ENCODE data around the gene ZNF730.
A peak's percentile ranks its signal among the peaks of the same experiment; 100 is the strongest.
"Not testable (repeated sequence)": the region's sequence is repeated elsewhere in the genome, so short reads cannot be mapped to it uniquely, and the experiment has no call there.

The ZNF730 gene

DNA sequence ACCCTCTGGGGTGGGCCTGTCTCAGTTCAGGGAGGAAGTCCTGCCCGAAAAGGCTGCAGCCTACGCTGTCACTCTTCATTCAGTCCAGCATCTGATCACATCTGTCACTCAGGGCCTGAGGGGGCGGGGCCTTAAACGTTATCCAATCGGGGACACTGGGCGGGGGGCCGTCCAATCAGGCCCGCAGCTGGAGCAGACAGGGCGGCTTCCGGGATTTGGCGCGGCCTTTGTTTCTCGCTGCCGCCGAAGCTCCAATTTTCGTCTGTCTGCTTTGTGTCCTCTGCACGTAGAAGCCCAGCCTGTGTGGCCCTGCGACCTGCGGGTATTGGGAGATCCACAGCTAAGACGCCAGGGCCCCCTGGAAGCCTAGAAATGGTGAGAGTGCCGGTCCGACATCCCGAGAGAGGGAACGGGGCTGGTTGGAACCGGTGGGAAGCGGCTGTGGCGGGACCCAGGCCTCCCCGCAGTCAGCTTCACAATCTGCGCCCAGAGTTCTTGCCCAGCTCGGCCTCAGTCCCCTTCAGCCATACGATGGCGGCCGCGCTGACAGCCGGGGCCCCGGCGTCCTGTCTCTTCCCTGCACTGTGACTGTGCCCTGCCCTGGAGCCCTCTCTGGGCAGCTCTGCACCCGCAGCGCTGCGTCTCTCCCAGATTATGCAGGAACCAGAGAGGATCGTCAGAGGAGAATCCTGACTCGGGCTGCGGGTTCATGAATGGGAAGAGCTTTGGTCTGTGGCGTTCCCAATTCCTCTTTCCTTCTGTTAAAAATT lies at the start of gene ZNF730:
TSS of gene ZNF730 (plus strand) at position 224 of the 770 bp plus-strand sequence. CDS start at position 373, 149 bp downstream.
- DNase-seq (ENCODE audit: low spot score), result peak; percentile 85

DNA sequence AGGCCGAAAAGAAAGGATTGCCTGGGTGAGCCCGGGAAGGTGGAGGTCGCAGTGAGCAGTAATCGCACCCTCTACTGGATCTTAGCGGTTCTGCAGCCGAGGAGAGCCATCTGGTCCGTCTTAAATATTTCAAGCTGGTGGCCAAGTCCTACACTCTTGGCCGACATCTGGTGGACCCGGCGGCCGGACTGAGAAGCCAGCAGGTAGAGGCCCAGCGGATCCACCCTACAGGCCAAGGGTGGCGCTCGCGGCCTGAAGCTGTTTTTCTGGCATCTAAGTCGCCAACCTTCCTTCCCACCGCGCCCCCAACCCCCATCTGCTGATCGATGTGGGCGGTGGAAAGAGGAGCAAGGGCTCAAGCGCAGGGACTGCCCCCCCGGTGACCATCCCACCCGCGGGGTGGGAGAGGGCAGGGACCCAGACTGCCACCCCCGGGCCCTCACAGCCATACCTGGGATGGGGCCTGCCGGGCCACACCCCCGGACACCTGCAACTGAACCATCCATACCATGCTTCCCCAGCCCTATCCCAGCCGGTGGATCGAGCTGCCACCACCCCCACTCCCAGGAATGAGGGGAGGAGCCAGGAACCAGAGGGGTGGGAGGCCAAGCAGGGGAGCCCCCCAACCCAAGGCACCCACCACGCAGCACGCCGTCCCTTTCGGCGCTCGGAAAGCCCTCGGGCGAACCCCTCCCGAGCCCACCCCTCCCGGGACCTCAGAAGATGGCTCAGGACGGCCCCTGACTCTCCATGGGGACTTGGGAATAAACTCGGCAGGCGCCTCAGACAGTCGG lies 46.3 kb upstream of the ZNF730 start:
- DNase-seq (ENCODE audit: low spot score), result peak; percentile 21

DNA sequence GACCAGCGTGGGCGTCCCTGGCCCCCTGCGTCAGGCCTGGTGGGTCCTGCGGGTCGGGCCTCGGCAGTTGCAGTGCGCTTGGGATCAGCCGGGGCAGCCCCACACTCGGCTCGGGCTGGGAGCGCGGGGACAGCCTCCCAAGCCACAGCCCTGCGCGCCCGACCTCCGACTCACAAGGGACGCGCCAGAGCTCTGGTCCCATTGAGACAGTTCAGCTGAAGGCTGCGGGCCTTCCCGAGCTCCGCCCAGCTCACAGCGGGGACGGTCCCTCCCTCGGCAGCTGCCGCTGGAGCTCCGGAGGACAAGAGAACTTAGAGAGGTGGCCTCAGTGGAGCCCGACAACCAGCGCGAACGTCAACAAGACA lies 45.7 kb upstream of the ZNF730 start:
- DNase-seq (ENCODE audit: low spot score), result peak; percentile 18

DNA sequence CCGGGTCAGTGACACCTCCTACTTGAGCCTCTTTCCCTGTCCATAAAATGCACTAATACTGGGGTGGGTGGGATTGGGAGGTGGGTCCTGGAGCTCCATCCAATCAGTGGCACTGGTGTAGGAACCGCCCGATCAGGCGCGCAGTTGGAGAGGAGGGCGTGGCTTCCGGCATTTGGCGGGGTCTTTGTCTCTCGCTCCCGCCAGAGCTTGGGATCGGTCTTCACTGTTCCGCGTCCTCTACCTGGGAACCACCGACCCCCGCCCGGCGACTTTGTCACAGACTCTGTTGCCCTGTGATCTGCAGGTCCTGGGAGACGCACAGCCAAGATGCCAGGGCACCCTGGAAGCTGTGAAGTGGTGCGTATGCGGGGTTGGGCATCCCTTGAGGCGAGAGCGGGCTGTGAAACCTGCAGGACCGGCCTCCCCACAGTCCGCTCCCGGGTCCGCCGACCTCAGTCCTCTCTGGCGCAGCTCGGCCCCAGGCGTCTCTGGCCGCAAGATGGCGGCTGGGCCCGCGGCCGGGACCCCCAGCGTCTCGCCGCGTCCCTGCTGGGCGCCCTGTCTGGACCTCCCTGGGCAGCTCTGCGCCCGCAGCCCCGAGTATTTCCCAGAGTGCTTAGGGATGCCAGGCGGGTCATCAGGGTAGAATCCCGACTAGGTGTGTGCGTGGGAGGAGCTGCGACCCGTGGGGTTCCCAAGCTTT lies 41.6 kb upstream of the ZNF730 start:
- peak; percentile 90 for DNase-seq (ENCODE audit: low spot score)

DNA sequence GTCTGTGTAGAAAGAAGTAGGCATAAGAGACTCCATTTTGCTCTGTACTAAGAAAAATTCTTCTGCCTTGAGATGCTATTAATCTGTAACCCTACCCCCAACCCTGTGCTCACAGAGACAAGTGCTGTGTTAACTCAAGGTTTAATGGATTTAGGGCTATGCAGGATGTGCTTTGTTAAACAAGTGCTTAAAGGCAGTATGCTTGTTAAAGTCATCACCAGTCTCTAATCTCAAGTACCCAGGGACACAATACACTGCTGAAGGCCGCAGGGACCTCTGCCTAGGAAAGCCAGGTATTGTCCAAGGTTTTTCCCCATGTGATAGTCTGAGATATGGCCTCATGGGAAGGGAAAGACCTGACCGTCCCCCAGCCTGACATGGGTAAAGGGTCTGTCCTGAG lies 39.0 kb upstream of the ZNF730 start:
- DNase-seq (ENCODE audit: low spot score), result not testable (repeated sequence)

DNA sequence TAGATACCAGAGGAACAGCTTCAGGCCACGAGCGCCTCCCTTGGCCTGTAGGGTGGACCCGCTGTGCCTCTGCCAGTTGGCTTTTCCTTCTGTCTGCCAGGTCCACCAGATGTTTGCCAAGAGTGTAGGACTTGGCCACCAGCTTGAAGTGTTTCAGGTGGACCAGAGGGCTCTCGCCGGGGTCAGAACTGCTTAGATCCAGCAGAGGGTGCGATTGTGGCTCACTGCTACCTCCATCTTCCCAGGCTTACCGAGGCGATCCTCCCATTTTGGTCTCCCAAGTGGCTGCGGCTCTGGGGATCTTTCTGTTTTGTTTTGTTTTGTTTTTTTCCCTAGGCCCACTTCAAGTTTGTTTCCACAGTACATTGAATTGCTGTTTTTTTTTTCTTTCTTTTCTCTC lies 23.0 kb upstream of the ZNF730 start:
- no peak for DNase-seq (ENCODE audit: low spot score)

DNA sequence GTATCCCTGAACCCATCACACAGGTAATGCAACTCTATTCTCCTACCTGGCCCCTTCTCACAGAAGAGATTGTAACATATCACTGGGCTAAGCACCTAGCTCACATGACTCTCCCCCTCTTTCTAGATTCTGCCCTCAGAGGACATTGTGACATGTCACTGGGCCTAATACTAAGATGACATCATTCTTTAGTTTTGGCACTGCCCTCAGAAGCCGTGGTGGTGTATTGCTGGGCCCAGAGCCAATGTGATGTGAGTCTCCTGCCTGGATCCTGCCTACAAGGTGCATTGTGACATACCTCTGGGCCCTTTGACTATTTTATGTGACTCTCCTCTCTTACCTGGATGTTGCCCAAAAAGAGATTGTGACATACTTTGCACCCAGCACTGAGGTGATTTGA lies 21.4 kb upstream of the ZNF730 start:
- DNase-seq (ENCODE audit: low spot score), result no peak

DNA sequence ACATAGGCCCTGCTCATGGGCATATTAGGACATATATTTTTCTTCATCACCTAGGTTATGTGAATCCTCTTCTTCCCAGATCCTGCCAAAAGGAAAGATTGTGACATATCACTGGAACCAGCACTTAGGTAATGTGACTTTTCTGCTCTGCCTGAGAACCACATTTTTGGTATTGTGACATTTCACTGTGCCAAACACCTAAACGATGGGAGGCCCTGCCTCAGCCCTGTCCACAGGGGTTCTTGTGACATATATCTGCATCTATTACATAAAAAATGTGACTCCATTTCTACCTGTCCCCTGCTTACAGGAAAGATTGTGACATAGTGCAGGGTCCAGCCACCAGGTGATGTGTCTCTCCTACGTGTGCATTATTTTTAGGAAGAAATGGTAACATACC lies 18.5 kb upstream of the ZNF730 start:
- no peak for DNase-seq (ENCODE audit: low spot score)

DNA sequence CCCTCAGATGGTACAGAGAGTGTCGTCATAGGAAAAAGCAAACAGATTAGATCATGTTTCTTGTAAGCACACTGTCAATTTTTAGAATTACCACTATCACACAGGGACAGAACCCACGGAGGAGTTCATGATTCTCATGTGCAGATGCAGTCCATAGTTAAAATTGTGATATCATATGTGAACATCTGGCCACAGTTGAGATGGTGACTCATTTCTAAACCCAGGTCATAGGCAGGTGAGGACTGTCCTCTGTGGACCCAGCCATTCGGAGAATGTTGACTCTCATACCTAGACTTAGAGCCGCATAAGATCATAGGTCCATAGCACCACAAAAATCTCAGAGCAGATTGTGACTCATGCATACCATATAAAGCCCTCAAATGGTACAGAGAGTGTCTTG lies 17.8 kb upstream of the ZNF730 start:
- DNase-seq (ENCODE audit: low spot score), result no peak

DNA sequence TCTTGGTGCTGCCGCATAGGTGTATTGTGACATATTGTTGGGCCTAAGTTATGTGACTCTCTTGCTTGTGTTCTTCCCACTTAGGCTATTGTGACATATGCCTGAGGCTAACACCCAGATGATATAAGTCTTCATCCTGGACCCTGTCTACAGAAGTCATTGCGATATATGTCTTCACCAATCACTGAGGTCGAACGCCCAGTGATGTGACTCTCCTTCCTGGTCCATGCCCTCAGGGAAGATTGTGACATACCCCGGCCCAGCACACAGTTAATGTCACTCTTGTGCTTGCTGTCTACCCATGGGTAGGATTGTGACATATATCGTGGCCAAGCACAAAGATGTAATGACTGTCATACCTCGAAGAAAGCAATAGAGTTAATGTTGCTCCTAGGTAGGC lies 16.9 kb upstream of the ZNF730 start:
- no peak for DNase-seq (ENCODE audit: low spot score)

DNA sequence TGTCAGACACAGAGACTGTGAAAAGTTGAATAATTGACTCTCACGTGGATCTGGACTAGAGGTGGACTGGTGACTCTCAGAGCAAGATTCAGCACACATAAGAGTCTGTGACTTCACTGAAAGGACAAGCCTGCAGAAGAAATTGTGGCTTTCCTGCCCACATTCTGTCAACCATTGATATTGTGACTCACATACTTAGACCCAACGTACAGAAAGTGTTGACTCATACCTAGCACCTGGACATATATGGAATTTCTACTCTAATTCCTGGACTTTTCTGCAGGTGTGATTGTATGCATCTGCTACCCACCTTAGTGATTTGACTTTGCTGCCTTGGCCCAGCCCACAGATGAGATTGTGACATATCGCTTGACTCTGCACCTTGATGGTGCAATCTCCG lies 15.6 kb upstream of the ZNF730 start:
- no peak for DNase-seq (ENCODE audit: low spot score)

DNA sequence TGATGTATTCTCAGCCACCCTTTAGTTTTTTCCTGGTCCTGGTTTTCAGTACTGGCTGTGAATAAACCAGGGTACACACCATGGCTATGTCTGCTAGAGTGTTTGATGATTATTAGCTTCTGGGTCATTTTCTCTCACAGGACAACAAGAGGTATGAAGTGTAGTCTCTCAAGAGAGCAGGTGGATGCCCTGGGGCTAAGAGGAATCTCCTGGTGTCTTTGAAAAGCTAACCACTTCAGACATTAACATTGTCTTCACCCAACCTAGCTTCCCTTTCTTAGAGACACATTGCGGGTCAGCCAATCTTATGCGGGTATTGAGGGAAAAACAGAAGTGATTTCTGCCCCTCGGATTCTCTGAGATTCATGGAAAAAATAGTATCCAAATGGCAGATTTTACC lies 1.6 kb downstream of the ZNF730 start:
- no peak for DNase-seq (ENCODE audit: low spot score)

DNA sequence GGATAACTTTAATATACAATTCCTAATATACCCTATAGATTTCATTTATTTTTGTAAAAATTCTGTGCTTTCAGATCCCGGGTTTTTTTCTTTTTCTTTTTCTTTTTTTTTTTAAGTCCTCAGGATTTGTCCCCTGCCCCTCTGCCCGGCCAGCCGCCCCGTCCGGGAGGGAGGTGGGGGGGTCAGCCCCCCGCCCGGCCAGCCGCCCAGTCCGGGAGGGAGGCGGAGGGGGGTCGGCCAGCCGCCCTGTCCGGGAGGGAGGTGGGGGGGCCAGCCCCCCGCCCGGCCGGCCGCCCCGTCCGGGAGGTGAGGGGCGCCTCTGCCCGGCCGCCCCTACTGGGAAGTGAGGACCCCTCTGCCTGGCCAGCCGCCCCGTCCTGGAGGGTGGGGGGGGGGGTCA lies 17.4 kb downstream of the ZNF730 start:
- DNase-seq (ENCODE audit: low spot score), result not testable (repeated sequence)

DNA sequence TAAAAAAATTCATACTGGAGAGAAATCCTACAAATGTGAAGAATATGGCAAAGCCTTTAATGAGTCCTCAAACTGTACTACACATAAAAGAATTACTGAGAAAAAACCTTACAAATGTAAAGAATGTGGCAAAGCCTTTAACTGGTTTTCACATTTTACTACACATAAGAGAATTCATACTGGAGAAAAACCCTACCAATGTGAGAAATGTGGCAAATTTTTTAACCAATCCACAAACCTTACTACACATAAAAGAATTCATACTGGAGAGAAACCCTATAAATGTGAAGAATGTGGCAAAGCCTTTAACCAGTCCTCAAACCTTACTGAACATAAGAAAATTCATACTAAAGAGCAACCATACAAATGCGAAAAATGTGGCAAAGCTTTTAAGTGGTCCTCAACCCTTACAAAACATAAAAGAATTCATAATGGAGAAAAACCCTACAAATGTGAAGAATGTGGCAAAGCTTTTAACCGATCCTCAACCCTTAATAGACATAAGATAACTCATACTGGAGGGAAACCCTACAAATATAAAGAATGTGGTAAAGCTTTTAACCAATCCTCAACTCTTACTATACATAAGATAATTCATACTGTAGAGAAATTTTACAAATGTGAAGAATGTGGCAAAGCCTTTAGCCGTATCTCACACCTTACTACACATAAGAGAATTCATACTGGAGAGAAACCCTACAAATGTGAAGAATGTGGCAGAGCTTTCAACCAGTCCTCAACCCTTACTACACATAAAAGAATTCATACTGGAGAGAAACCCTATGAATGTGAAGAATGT lies 29.0 kb downstream of the ZNF730 start:
- DNase-seq (ENCODE audit: low spot score), result no peak

DNA sequence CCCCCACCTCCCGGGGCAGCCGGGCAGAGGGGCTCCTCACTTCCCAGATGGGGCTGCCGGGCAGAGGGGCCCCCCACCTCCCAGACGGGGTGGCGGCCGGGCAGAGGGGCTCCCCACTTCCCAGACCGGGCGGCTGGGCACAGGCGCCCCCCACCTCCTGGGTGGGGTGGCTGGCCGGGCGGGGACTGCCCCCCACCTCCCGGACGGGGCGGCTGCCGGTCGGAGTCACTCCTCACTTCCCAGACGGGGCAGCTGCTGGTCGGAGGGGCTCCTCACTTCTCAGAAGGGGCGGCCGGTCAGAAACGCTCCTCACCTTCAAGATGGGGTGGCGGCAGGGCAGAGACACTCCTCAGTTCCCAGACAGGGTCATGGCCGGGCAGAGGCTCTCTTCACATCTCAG lies 43.9 kb downstream of the ZNF730 start:
- no peak for DNase-seq (ENCODE audit: low spot score)

DNA sequence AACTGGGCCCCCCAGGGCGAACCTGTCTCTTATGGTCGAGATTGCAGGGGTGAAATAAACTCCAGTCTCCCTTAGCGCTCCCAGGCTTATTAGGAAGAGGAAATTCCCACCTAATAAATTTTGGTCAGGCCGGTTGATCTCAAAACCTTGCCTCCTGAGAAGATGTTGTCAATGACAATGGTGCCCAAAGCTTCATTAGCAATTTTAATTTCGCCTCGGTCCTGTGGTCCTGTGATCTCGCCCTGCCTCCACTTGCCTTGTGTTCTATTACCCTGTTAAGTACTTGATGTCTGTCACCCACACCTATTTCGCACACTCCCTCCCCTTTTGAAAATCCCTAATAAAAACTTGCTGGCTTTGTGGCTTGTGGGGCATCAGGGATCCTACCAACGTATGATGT lies 51.5 kb downstream of the ZNF730 start:
- DNase-seq (ENCODE audit: low spot score), result not testable (repeated sequence)

DNA sequence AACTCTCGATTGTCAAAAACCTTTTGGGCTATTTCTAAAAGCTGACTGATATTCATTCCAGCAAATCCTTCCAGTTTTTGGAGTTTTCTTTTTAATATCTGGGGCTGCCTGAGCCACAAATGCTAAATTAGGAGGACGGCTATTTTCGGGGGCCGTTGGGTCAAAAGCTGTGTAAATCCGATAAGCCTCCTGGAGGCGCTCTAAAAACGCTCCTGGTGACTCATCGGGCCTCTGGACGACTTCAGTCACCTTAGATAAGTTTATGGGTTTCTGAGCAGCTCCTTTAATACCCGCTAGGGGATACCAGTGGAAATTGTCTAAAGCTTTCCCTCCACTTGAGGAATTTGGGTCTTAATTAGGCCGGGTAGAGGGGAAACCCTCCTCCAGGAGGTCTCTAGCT lies 66.4 kb downstream of the ZNF730 start:
- DNase-seq (ENCODE audit: low spot score), result no peak

DNA sequence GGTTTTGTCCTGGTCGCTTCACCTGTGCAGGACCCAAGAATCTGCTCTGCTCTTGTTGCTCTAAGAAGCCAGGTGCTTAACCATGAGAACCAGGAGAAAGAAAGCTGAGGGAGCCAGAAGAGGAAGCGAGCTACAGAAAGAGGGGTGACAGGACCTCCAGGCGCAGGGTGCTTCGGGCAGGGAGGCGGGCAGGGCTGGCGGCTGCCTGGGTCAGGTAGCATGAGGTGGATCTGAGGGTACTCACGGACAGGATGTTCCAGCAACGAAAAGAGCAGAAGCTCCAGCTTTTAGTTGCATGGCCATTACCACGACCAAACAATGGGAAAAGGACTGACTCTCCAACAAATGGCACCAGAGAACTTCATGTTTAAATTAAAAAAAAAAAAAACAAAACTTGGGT lies 73.5 kb downstream of the ZNF730 start:
- no peak for DNase-seq (ENCODE audit: low spot score)
